ENCODE data around the gene CARD14. TPM values are rescaled to one million over a fixed set of nuclear protein-coding genes. Genes with fewer than 3 reads are reported as not detected.

Gene CARD14
- total and polyA plus RNA-seq, 2 donors (not counting 1 experiment from before 2014, with no cell fraction given): not detected

- no peak for ATAC-seq (ENCODE audit: low read depth)
- no CpG with 5 or more reads among the region's 12 CpGs for WGBS (ENCODE audit: insufficient coverage)
Measured at GRCh38 chr17:80173126-80173525, 3.3 kb downstream of the CARD14 start.

GRCh38 chr17:80173916-80174315, 4.1 kb downstream of the CARD14 start:
- Mint-ChIP-seq H3K4me3 (no peak overlapping the region), H3K27ac (no peak overlapping the region), H3K9me3 (ENCODE audit: insufficient read depth) (no peaks in the 10 kb centered on the region), H3K27me3 (peaks cover 10% of the 10 kb centered on the region), H3K4me1 (no peaks in the 10 kb centered on the region)
- H3K79me2 ChIP-seq (ENCODE audit: control insufficient read depth, insufficient read depth, low read length): no peaks in the 10 kb centered on the region
- H3K9ac ChIP-seq (ENCODE audit: low read length): no peak overlapping the region
- no peaks in the 10 kb centered on the region for H4K20me1 ChIP-seq (ENCODE audit: control insufficient read depth, insufficient read depth, low read length, poor library complexity, severe bottlenecking)
- peaks cover 0 to 3% (median 0%) of the 10 kb centered on the region in 3 donors for H3K9me3 ChIP-seq (ENCODE audit: control extremely low read depth in 1 of 3, control insufficient read depth in 2 of 3, insufficient read depth in 1 of 3, low read length in 2 of 3)
- H3K36me3 ChIP-seq (replicated peaks in 1 of 2; ENCODE audit: control extremely low read depth in 1 of 2, control insufficient read depth in 1 of 2, extremely low read depth in 1 of 2, insufficient read depth in 2 of 2, low read length in 1 of 2): no peaks in the 10 kb centered on the region
- no peak for TF ChIP-seq EZH2 (IDR thresholded peaks at IDR 0.05; ENCODE audit: borderline replicate concordance, insufficient read depth, low read depth, low read length, poor library complexity, severe bottlenecking)
- TF ChIP-seq, protein P1, sequence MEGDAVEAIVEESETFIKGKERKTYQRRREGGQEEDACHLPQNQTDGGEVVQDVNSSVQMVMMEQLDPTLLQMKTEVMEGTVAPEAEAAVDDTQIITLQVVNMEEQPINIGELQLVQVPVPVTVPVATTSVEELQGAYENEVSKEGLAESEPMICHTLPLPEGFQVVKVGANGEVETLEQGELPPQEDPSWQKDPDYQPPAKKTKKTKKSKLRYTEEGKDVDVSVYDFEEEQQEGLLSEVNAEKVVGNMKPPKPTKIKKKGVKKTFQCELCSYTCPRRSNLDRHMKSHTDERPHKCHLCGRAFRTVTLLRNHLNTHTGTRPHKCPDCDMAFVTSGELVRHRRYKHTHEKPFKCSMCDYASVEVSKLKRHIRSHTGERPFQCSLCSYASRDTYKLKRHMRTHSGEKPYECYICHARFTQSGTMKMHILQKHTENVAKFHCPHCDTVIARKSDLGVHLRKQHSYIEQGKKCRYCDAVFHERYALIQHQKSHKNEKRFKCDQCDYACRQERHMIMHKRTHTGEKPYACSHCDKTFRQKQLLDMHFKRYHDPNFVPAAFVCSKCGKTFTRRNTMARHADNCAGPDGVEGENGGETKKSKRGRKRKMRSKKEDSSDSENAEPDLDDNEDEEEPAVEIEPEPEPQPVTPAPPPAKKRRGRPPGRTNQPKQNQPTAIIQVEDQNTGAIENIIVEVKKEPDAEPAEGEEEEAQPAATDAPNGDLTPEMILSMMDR (IDR thresholded peaks at IDR 0.05): no peak
- intact Hi-C loops (cut with micrococcal nuclease): no loop called here
- ChIA-PET CTCF (no interaction called here), POLR2A (no interaction called here)
- no peak overlapping the region for H3K4me3 ChIP-seq (ENCODE audit: control extremely low read depth in 1 of 5, extremely low read depth in 1 of 5, insufficient read depth in 1 of 5, low read depth in 2 of 5, low read length in 4 of 5)
- H3K4me1 ChIP-seq (ENCODE audit: control insufficient read depth in 2 of 2, insufficient read depth in 2 of 2, low read length in 2 of 2): no peaks in the 10 kb centered on the region
- peaks cover 0 to 5% (median 0%) of the 10 kb centered on the region in 4 experiments for H3K27me3 ChIP-seq (replicated peaks in 1 of 4; ENCODE audit: control extremely low read depth in 1 of 4, control insufficient read depth in 3 of 4, insufficient read depth in 4 of 4, low read length in 3 of 4)
- H2AFZ ChIP-seq (ENCODE audit: insufficient read depth, low read depth, low read length, poor library complexity, severe bottlenecking): no peak overlapping the region
- no peak for ATAC-seq (ENCODE audit: low read depth)
- no CpG with 5 or more reads among the region's 6 CpGs for WGBS (ENCODE audit: insufficient coverage)
- DNase-seq: no peak
- H3K27ac ChIP-seq (ENCODE audit: low read length in 2 of 2): no peak overlapping the region
- no peak overlapping the region for H3K4me2 ChIP-seq (replicated peaks; ENCODE audit: low read depth, low read length, poor library complexity, severe bottlenecking)

More at GRCh38 chr17:80173126-80173525, 3.3 kb downstream of the CARD14 start:
- intact Hi-C loops (cut with micrococcal nuclease): no loop called here
- TF ChIP-seq, protein P1 (IDR thresholded peaks at IDR 0.05): no peak
- no peak for TF ChIP-seq EZH2 (IDR thresholded peaks at IDR 0.05; ENCODE audit: borderline replicate concordance, insufficient read depth, low read depth, low read length, poor library complexity, severe bottlenecking)
- Histone ChIP-seq H3K27me3 (replicated peaks in 1 of 4; ENCODE audit: control extremely low read depth in 1 of 4, control insufficient read depth in 3 of 4, insufficient read depth in 4 of 4, low read length in 3 of 4) (peaks cover 0 to 9% (median 0%) of the 10 kb centered on the region in 4 experiments), H3K36me3 (replicated peaks in 1 of 2; ENCODE audit: control extremely low read depth in 1 of 2, control insufficient read depth in 1 of 2, extremely low read depth in 1 of 2, insufficient read depth in 2 of 2, low read length in 1 of 2) (no peaks in the 10 kb centered on the region), H3K9ac (ENCODE audit: low read length) (no peak overlapping the region), H3K4me1 (ENCODE audit: control insufficient read depth in 2 of 2, insufficient read depth in 2 of 2, low read length in 2 of 2) (no peaks in the 10 kb centered on the region), H3K4me3 (ENCODE audit: control extremely low read depth in 1 of 5, extremely low read depth in 1 of 5, insufficient read depth in 1 of 5, low read depth in 2 of 5, low read length in 4 of 5) (no peak overlapping the region), H3K27ac (ENCODE audit: low read length in 2 of 2) (no peak overlapping the region), H3K79me2 (ENCODE audit: control insufficient read depth, insufficient read depth, low read length) (no peaks in the 10 kb centered on the region), H3K4me2 (replicated peaks; ENCODE audit: low read depth, low read length, poor library complexity, severe bottlenecking) (no peak overlapping the region), H2AFZ (ENCODE audit: insufficient read depth, low read depth, low read length, poor library complexity, severe bottlenecking) (no peak overlapping the region), H3K9me3 (ENCODE audit: control extremely low read depth in 1 of 3, control insufficient read depth in 2 of 3, insufficient read depth in 1 of 3, low read length in 2 of 3) (peaks cover 0 to 3% (median 0%) of the 10 kb centered on the region in 3 donors), H4K20me1 (ENCODE audit: control insufficient read depth, insufficient read depth, low read length, poor library complexity, severe bottlenecking) (no peaks in the 10 kb centered on the region)
- no peak overlapping the region for H3K27ac Mint-ChIP-seq
- no peak overlapping the region for H3K4me3 Mint-ChIP-seq
- ChIA-PET CTCF (no interaction called here), POLR2A (no interaction called here)
- DNase-seq: no peak
- no peaks in the 10 kb centered on the region for H3K4me1 Mint-ChIP-seq
- H3K27me3 Mint-ChIP-seq: peaks cover 9% of the 10 kb centered on the region
- no peaks in the 10 kb centered on the region for H3K9me3 Mint-ChIP-seq (ENCODE audit: insufficient read depth)

All from B cell (primary cell).